Keratinocyte (primary cell): ENCODE data around the gene IGHMBP2. TPM values are rescaled to one million over a fixed set of nuclear protein-coding genes. Genes with fewer than 3 reads are reported as not detected.

Experiments
- DNase-seq: peaks from one replicate; pipeline ENCODE4 v3.0.0-alpha.2; 2011; ENCODE audit warnings: low read depth, missing footprints, low spot score
- FAIRE-seq: peaks from 2 replicates; lab custom pipeline; 2011; peaks lifted over from hg19 to GRCh38; lab: Jason Lieb, UNC
- H2AFZ ChIP-seq: 2 replicates; pipeline ENCODE4 v1.6.0; 2012; ENCODE audit warnings: low read length, control low read depth, inconsistent platforms; ENCODE audit not compliant: control insufficient read depth
- H3K27ac ChIP-seq: 2 replicates; pipeline ENCODE4 v1.5.1; 2011; ENCODE audit warnings: low read length; ENCODE audit not compliant: control insufficient read depth, insufficient read depth
- H3K27me3 ChIP-seq: 3 replicates; pipeline ENCODE4 v1.6.0; 2011; ENCODE audit warnings: low read length; ENCODE audit not compliant: control insufficient read depth, insufficient read depth; ENCODE audit errors: extremely low read depth
- H3K36me3 ChIP-seq, 2 experiments: 2 replicates in 1 of 2; 3 replicates in 1 of 2; pipeline ENCODE4 v1.5.1; 2011; ENCODE audit warnings: low read length in 2 of 2, mild to moderate bottlenecking in 1 of 2; ENCODE audit not compliant: control insufficient read depth in 2 of 2, insufficient read depth in 2 of 2; ENCODE audit errors: extremely low read depth in 1 of 2
- H3K4me1 ChIP-seq: 3 replicates; pipeline ENCODE4 v1.5.1; 2011; ENCODE audit warnings: low read length; ENCODE audit not compliant: control insufficient read depth, insufficient read depth; ENCODE audit errors: extremely low read depth
- H3K4me2 ChIP-seq: 3 replicates; pipeline ENCODE4 v1.6.0; 2011; ENCODE audit warnings: low read depth, low read length; ENCODE audit not compliant: control insufficient read depth, insufficient read depth; ENCODE audit errors: extremely low read depth
- H3K4me3 ChIP-seq, 3 experiments: fragments of 200-600 bp in 1 of 3; sonication (generic) in 1 of 3; 2 replicates in 2 of 3; 3 replicates in 1 of 3; pipeline ENCODE4 v1.5.1; 2011 to 2016; ENCODE audit warnings: low read length in 3 of 3, mild to moderate bottlenecking in 3 of 3, control low read depth in 2 of 3, inconsistent platforms in 1 of 3, low read depth in 1 of 3, mixed read lengths in 1 of 3, mixed run types in 1 of 3, moderate library complexity in 1 of 3; ENCODE audit not compliant: control insufficient read depth in 2 of 3, insufficient read depth in 2 of 3; ENCODE audit errors: extremely low read depth in 1 of 3
- H3K79me2 ChIP-seq: 2 replicates; pipeline ENCODE4 v1.6.0; 2012; ENCODE audit warnings: low read length; ENCODE audit not compliant: control insufficient read depth, insufficient read depth
- H3K9ac ChIP-seq: 3 replicates; pipeline ENCODE4 v1.6.0; 2011; ENCODE audit warnings: low read length; ENCODE audit not compliant: control insufficient read depth, insufficient read depth; ENCODE audit errors: extremely low read depth
- H3K9me1 ChIP-seq: 3 replicates; pipeline ENCODE4 v1.6.0; 2011; ENCODE audit warnings: low read length; ENCODE audit not compliant: control insufficient read depth, insufficient read depth; ENCODE audit errors: extremely low read depth
- H3K9me3 ChIP-seq: 2 replicates; pipeline ENCODE4 v1.5.1; 2012; ENCODE audit warnings: low read depth, low read length; ENCODE audit not compliant: control insufficient read depth
- H4K20me1 ChIP-seq: 3 replicates; pipeline ENCODE4 v1.6.0; 2011; ENCODE audit warnings: low read length; ENCODE audit not compliant: control insufficient read depth, insufficient read depth; ENCODE audit errors: extremely low read depth
- CTCF ChIP-seq, 3 experiments: IDR thresholded peaks in 1 of 3; conservative IDR thresholded peaks in 1 of 3; optimal IDR thresholded peaks in 1 of 3; 2 replicates in 2 of 3; 3 replicates in 1 of 3; pipeline versions ENCODE3 to v1.5.1; 2011; ENCODE audit warnings: low read length in 3 of 3, mild to moderate bottlenecking in 3 of 3, moderate library complexity in 2 of 3, control low read depth in 1 of 3, inconsistent platforms in 1 of 3; ENCODE audit not compliant: insufficient read depth in 2 of 3; ENCODE audit errors: extremely low read depth in 1 of 3
- EZH2 ChIP-seq: IDR thresholded peaks from one replicate; pipeline ENCODE4 v1.6.1; 2012; ENCODE audit warnings: inconsistent platforms, mild to moderate bottlenecking, low read length, moderate library complexity
- dilution Hi-C: fragments of 300-500 bp; cut with MboI; formaldehyde crosslinking; loops from one replicate; pipeline ENCODE4 v1.7.0; 2020; ENCODE audit warnings: low sequenced_read_pairs; ENCODE audit not compliant: extremely low pct_ligation_motif_present
- polyA plus RNA-seq, 5 experiments: library from polyadenylated mRNA; depleted of rRNA in 3 of 5; stranded (reverse) in 3 of 5; stranded (forward) in 1 of 5; unstranded in 1 of 5; fragments of >200 nt; gene quantifications; 1 replicate in 1 of 5; 2 replicates in 3 of 5; 3 replicates in 1 of 5; pipeline versions ENCODE4 v1.2.1 to v1.2.3, GENCODE V29; 2011 to 2012; ENCODE audit warnings: missing spikeins in 2 of 5, low read depth in 1 of 5, low replicate concordance in 1 of 5

IGHMBP2 gene
- polyA plus RNA-seq, 1 donor (not counting 4 experiments of a cell fraction or from before 2014, with no cell fraction given): 10.0 TPM

GRCh38 chr11:68905421-68906360 lies 2.0 kb downstream of the IGHMBP2 start:
- peaks cover 53% of the 10 kb centered on the region for H3K79me2 ChIP-seq
- dilution Hi-C loops: no loop called here
- no peaks in the 10 kb centered on the region for H4K20me1 ChIP-seq
- H3K4me1 ChIP-seq: peaks cover 19% of the 10 kb centered on the region
- peak overlapping the region; percentile 92 for H3K4me2 ChIP-seq
- TF ChIP-seq EZH2 (no peak), CTCF (optimal IDR thresholded peaks at IDR 0.05 in 1 of 3, IDR thresholded peaks at IDR 0.05 in 1 of 3, conservative IDR thresholded peaks at IDR 0.05 in 1 of 3; ENCODE audit: extremely low read depth in 1 of 3, insufficient read depth in 2 of 3, low read length in 3 of 3) (no peak)
- H3K9ac ChIP-seq: peak overlapping the region; percentile 50
- FAIRE-seq (no peak), DNase-seq (no peak)
- H3K27me3 ChIP-seq: no peaks in the 10 kb centered on the region
- H3K36me3 ChIP-seq: peaks cover 18 to 20% of the 10 kb centered on the region in 2 experiments
- no peak overlapping the region for H3K27ac ChIP-seq
- H3K4me3 ChIP-seq: peak overlapping the region in 2 of 3 experiments; percentile 92 to 96
- H3K9me3 ChIP-seq: no peaks in the 10 kb centered on the region
- no peaks in the 10 kb centered on the region for H3K9me1 ChIP-seq
- H2AFZ ChIP-seq: no peak overlapping the region

DNA sequence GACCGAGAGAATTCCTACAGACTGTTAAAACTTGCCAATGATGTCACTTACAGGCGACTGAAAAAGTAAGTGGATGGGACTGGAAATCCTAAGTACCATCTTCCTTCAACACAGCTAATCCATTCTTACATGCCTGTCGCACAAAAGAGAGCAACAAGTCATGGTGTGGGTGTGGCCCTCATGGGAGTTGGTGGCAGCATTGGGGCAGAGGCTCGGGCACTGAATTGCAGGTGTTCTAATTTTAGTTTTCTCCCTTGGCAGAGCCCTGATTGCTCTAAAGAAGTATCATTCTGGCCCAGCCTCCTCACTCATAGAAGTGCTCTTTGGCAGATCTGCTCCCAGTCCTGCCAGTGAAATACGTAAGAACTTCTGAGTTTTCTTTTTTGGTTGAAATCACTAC lies 4.6 kb downstream of the IGHMBP2 start:
- Histone ChIP-seq H3K4me1 (peaks cover 15% of the 10 kb centered on the region), H4K20me1 (no peaks in the 10 kb centered on the region), H3K9ac (no peak overlapping the region), H3K9me3 (no peaks in the 10 kb centered on the region), H3K4me3 (no peak overlapping the region), H3K9me1 (no peaks in the 10 kb centered on the region), H3K27me3 (no peaks in the 10 kb centered on the region), H3K36me3 (peaks cover 22 to 23% of the 10 kb centered on the region in 2 experiments), H3K79me2 (peaks cover 28% of the 10 kb centered on the region), H3K27ac (no peak overlapping the region), H3K4me2 (no peak overlapping the region), H2AFZ (no peak overlapping the region)
- dilution Hi-C loops: no loop called here
- TF ChIP-seq EZH2 (no peak), CTCF (optimal IDR thresholded peaks at IDR 0.05 in 1 of 3, IDR thresholded peaks at IDR 0.05 in 1 of 3, conservative IDR thresholded peaks at IDR 0.05 in 1 of 3; ENCODE audit: extremely low read depth in 1 of 3, insufficient read depth in 2 of 3, low read length in 3 of 3) (no peak)
- no peak for DNase-seq
- no peak for FAIRE-seq
